Subcutaneous adipose tissue (tissue), 4 donors: ENCODE results near the gene ABHD16A. TPM values are rescaled to one million over a fixed set of nuclear protein-coding genes. Genes with fewer than 3 reads are reported as not detected.

ENCODE experiments used
- CTCF ChIP-seq: fragments of 450-650 bp; IDR thresholded peaks from one replicate; pipeline ENCODE4 v1.5.1; 2016; ENCODE audit warnings: low read depth, mild to moderate bottlenecking, control low read depth, antibody characterized with exemption, moderate library complexity
- total RNA-seq, 4 donors: library from RNA; depleted of rRNA; stranded (reverse); fragments of >200 nt; gene quantifications; one replicate each; pipeline ENCODE4 v1.1.0, GENCODE V29; 2016

The ABHD16A gene
- total RNA-seq, result 10 to 100 TPM; 29.2 to 45.1 (median 35.6) TPM

- TF ChIP-seq CTCF, result no peak
Observed at GRCh38 chr6:31702819-31703716, at the start of gene ABHD16A. ABHD16A (minus strand) TSS chr6:31703324; CDS start chr6:31703281, 43 bp downstream.

GRCh38 chr6:31752739-31753319 lies 49.7 kb upstream of the ABHD16A start:
- no peak for TF ChIP-seq CTCF

GRCh38 chr6:31750411-31751022 lies 47.4 kb upstream of the ABHD16A start:
- TF ChIP-seq CTCF, result no peak

- no peak for TF ChIP-seq CTCF
Observed at GRCh38 chr6:31749301-31750036, 46.3 kb upstream of the ABHD16A start.

GRCh38 chr6:31744422-31744821 lies 41.3 kb upstream of the ABHD16A start:
- TF ChIP-seq CTCF, result no peak

GRCh38 chr6:31742894-31743293 lies 39.8 kb upstream of the ABHD16A start:
- no peak for TF ChIP-seq CTCF

GRCh38 chr6:31741815-31742214 lies 38.7 kb upstream of the ABHD16A start:
- TF ChIP-seq CTCF, result no peak
